ENCODE data around the gene POLA1.

DNA sequence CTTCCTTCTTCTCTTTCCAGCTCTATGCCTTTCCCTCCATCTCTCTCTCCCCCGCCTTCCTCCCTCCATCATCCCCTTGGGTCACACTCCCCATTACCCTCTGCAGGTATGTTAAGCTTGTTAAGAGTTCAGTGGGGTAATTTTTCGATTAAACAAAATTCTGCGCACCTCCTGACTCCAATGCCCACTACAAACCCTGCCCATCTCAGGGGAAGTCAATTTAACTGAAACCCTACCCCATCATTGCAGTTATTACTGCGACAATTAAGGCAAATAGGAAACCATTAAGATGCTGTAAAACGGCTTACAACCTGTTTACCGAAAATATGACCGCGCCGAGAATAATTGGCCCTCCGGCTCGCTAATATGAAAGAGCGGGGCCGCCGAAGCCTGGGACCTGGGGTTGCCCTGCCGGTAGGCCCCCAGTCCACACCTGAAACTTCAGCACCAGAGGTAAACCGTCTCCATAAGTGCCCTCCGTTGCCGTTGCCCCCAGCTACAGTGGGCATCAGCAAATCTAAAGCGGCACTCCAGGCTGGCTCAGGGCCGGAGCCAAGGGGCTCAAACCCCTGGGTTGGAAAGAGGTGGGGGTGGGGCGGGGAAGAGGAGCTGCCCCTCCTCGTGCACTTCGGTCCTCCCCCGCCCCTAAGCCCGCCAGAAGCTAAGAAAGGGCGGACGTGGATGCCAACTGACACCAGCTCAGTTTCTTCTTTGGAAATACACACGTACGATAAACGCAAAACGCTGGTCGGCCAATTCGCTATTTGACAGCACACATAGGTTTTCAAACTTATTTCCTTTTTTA, 317.3 kb downstream of the POLA1 start:
- TF ChIP-seq, protein P1, sequence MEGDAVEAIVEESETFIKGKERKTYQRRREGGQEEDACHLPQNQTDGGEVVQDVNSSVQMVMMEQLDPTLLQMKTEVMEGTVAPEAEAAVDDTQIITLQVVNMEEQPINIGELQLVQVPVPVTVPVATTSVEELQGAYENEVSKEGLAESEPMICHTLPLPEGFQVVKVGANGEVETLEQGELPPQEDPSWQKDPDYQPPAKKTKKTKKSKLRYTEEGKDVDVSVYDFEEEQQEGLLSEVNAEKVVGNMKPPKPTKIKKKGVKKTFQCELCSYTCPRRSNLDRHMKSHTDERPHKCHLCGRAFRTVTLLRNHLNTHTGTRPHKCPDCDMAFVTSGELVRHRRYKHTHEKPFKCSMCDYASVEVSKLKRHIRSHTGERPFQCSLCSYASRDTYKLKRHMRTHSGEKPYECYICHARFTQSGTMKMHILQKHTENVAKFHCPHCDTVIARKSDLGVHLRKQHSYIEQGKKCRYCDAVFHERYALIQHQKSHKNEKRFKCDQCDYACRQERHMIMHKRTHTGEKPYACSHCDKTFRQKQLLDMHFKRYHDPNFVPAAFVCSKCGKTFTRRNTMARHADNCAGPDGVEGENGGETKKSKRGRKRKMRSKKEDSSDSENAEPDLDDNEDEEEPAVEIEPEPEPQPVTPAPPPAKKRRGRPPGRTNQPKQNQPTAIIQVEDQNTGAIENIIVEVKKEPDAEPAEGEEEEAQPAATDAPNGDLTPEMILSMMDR (IDR thresholded peaks at IDR 0.05) = no peak
- TF ChIP-seq EP300 (IDR thresholded peaks at IDR 0.05) = no peak
- no peak for TF ChIP-seq POLR2AphosphoS5 (IDR thresholded peaks at IDR 0.05)
